Endothelial cell of umbilical vein (primary cell): ENCODE measurements around the gene EPB41L1. TPM values are rescaled to one million over a fixed set of nuclear protein-coding genes. Genes with fewer than 3 reads are reported as not detected.

ENCODE experiments used
- BruUV-seq: library from RNA; stranded (reverse); fragments of 400-500 nt; replicated peaks from 2 replicates; lab custom pipeline; 2021; lab: Mats Ljungman, UMichigan
- CTCF ChIA-PET: fragments of 300-600, 350-600 bp; sonication (Branson Sonifier 250); formaldehyde crosslinking; loops from one replicate; lab custom pipeline; 2021; ENCODE audit warnings: antibody characterized with exemption, inconsistent platforms; lab: Charles Lee
- POLR2A ChIA-PET: fragments of 300-600, 350-600 bp; sonication (Branson Sonifier 250); formaldehyde crosslinking; loops from one replicate; lab custom pipeline; 2021; ENCODE audit warnings: antibody characterized with exemption, inconsistent platforms; lab: Charles Lee
- DNase-seq: peaks from one replicate; pipeline ENCODE4 v3.0.0-alpha.2; 2011; ENCODE audit warnings: low read depth, low spot score
- FAIRE-seq: peaks from 2 replicates; lab custom pipeline; 2011; peaks lifted over from hg19 to GRCh38; lab: Jason Lieb, UNC
- H2AFZ ChIP-seq: 2 replicates; pipeline ENCODE4 v1.6.0; 2012; ENCODE audit warnings: low read depth, low read length, control low read depth, inconsistent platforms
- H3K27ac ChIP-seq: 2 replicates; pipeline ENCODE4 v1.5.1; 2011; ENCODE audit warnings: low read depth, mild to moderate bottlenecking, control low read depth, low read length, moderate library complexity; ENCODE audit not compliant: insufficient read depth
- H3K27me3 ChIP-seq, 2 experiments: 2 replicates each; pipeline versions ENCODE4 v1.6.0 to v1.6.1; 2011; ENCODE audit warnings: low read length in 2 of 2, mixed read lengths in 1 of 2; ENCODE audit not compliant: control insufficient read depth in 2 of 2, insufficient read depth in 2 of 2
- H3K36me3 ChIP-seq, 2 experiments: 2 replicates in 1 of 2; 3 replicates in 1 of 2; pipeline ENCODE4 v1.5.1; 2011; ENCODE audit warnings: low read length in 2 of 2, mild to moderate bottlenecking in 1 of 2, moderate library complexity in 1 of 2; ENCODE audit not compliant: control insufficient read depth in 2 of 2, insufficient read depth in 2 of 2; ENCODE audit errors: extremely low read depth in 1 of 2
- H3K4me1 ChIP-seq: 3 replicates; pipeline ENCODE4 v1.5.1; 2011; ENCODE audit warnings: mild to moderate bottlenecking, low read length; ENCODE audit not compliant: control insufficient read depth, insufficient read depth; ENCODE audit errors: extremely low read depth
- H3K4me2 ChIP-seq: 2 replicates; pipeline ENCODE4 v1.6.1; 2011; ENCODE audit warnings: low read length, control low read depth, mixed read lengths; ENCODE audit not compliant: insufficient read depth
- H3K4me3 ChIP-seq, 3 experiments: fragments of 200-600 bp in 1 of 3; sonication (generic), shearing (Covaris generic) in 1 of 3; replicated peaks in 1 of 3; 2 replicates each; pipeline ENCODE4 v1.5.1; 2011 to 2016; ENCODE audit warnings: control low read depth in 3 of 3, low read length in 3 of 3, mild to moderate bottlenecking in 2 of 3, inconsistent platforms in 1 of 3, low read depth in 1 of 3, moderate library complexity in 1 of 3; ENCODE audit not compliant: insufficient read depth in 1 of 3
- H3K79me2 ChIP-seq: 2 replicates; pipeline ENCODE4 v1.6.0; 2012; ENCODE audit warnings: low read length, inconsistent platforms; ENCODE audit not compliant: control insufficient read depth, insufficient read depth
- H3K9ac ChIP-seq: replicated peaks from 2 replicates; pipeline ENCODE3; 2011; ENCODE audit warnings: low read length, control low read depth; ENCODE audit not compliant: insufficient read depth; ENCODE audit errors: extremely low read depth
- H3K9me1 ChIP-seq: replicated peaks from 3 replicates; pipeline ENCODE4 v1.6.0; 2011; ENCODE audit warnings: mild to moderate bottlenecking, low read length; ENCODE audit not compliant: control insufficient read depth, insufficient read depth; ENCODE audit errors: extremely low read depth
- H3K9me3 ChIP-seq: replicated peaks from 2 replicates; pipeline ENCODE4 v1.5.1; 2012; ENCODE audit warnings: low read length, inconsistent platforms; ENCODE audit not compliant: control insufficient read depth, insufficient read depth
- H4K20me1 ChIP-seq: replicated peaks from 2 replicates; pipeline ENCODE3; 2011; ENCODE audit warnings: mild to moderate bottlenecking, low read length; ENCODE audit not compliant: control insufficient read depth, insufficient read depth; ENCODE audit errors: extremely low read depth
- EZH2 ChIP-seq: IDR thresholded peaks from 2 replicates; pipeline ENCODE4 v1.6.1; 2012; ENCODE audit warnings: borderline replicate concordance, low read depth, mild to moderate bottlenecking, moderate library complexity, low read length, inconsistent platforms; ENCODE audit not compliant: severe bottlenecking
- FOS ChIP-seq: IDR thresholded peaks from 2 replicates; pipeline ENCODE4 v1.6.1; 2011; ENCODE audit warnings: mild to moderate bottlenecking, low read length, moderate library complexity, borderline replicate concordance; ENCODE audit not compliant: insufficient read depth
- GATA2 ChIP-seq: IDR thresholded peaks from 2 replicates; pipeline ENCODE4 v1.7.0; 2011; ENCODE audit warnings: low read depth, mild to moderate bottlenecking, moderate library complexity, mixed read lengths, low read length; ENCODE audit not compliant: insufficient read length, insufficient read depth
- JUN ChIP-seq: IDR thresholded peaks from 2 replicates; pipeline ENCODE4 v1.6.1; 2011; ENCODE audit warnings: borderline replicate concordance, low read depth; ENCODE audit not compliant: insufficient read length, insufficient read depth
- MYC ChIP-seq: IDR thresholded peaks from one replicate; pipeline ENCODE4 v1.6.1; 2011; ENCODE audit warnings: mild to moderate bottlenecking, low read depth, low read length
- POLR2A ChIP-seq: IDR thresholded peaks from 2 replicates; pipeline ENCODE4 v1.6.1; 2012; ENCODE audit warnings: low read depth, mild to moderate bottlenecking, control low read depth, low read length
- POLR2AphosphoS5 ChIP-seq: IDR thresholded peaks from 2 replicates; pipeline ENCODE4 v1.6.1; 2012; ENCODE audit warnings: low read depth, mild to moderate bottlenecking, control low read depth, low read length, moderate library complexity; ENCODE audit not compliant: insufficient read depth
- dilution Hi-C: fragments of 300-500 bp; cut with MboI; formaldehyde crosslinking; loops from one replicate; pipeline ENCODE4 v1.15.0; 2019; ENCODE audit warnings: low sequenced_read_pairs; ENCODE audit not compliant: extremely low pct_ligation_motif_present
- intact Hi-C: fragments of 100-400 bp; cut with micrococcal nuclease; formaldehyde crosslinking; loops from one replicate; pipeline ENCODE4 v1.10.0; 2022
- polyA plus RNA-seq, 4 experiments: library from polyadenylated mRNA; depleted of rRNA in 3 of 4; stranded (reverse) in 3 of 4; unstranded in 1 of 4; fragments of >200 nt; gene quantifications; 2 replicates each; pipeline versions ENCODE4 v1.2.1 to v1.2.3, GENCODE V29; 2011 to 2012; ENCODE audit warnings: missing spikeins in 1 of 4
- total RNA-seq: library from RNA; stranded (reverse); gene quantifications from 2 replicates; pipeline ENCODE4 v1.2.3, GENCODE V29; 2021
- TF ChIP-seq, protein P1 (sequence below), 2 donors: IDR thresholded peaks; 1 replicate in 1 of 2; 2 replicates in 1 of 2; pipeline ENCODE4 v1.5.1; 2011; ENCODE audit warnings: low read length in 2 of 2, mild to moderate bottlenecking in 2 of 2, moderate library complexity in 2 of 2, control low read depth in 1 of 2, inconsistent platforms in 1 of 2, low read depth in 1 of 2; ENCODE audit not compliant: insufficient read depth in 1 of 2; ENCODE audit errors: extremely low read depth in 1 of 2
- TF ChIP-seq, protein P2 (sequence below): IDR thresholded peaks from 2 replicates; pipeline ENCODE4 v1.6.1; 2011; ENCODE audit not compliant: insufficient read depth, insufficient read length

Gene EPB41L1
- total and polyA plus RNA-seq, 2 donors (not counting 3 experiments of a cell fraction or from before 2014, with no cell fraction given), result 6.1 to 12.2 TPM

DNA sequence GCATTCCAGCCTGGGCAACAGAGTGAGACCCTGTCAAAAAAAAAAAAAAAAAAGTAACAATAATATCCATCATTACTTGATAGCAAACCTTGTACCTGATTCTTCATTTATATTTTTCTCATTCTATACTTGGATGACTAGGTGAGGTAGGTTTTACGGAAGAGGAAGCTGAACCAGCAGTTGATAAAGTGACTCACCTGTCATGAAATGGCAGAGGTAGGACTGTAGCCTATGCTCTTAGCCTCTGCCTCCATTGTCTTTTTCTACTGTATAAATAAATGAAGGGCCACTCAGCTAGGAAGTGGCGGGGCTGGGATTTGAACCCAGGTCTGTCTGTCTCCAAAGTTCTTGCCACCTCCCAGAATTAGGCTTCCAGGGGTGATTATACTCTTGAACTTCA is 20.7 kb upstream of the EPB41L1 start:
- no peaks in the 10 kb centered on the region for H3K9me3 ChIP-seq
- intact Hi-C loops (no loop called here), dilution Hi-C loops (no loop called here)
- ChIA-PET CTCF (interaction anchor here (0.8 to 24.9 kb wide), 7 partner anchors 9 to 306 kb away, joined by 3 to 1267 read pairs (median 3); no protein-coding TSS in a partner anchor), POLR2A (interaction anchor here (0.7 kb wide), 1 partner anchor 501 kb away, joined by 5 read pairs; no protein-coding TSS in a partner anchor)
- no peak overlapping the region for H3K4me2 ChIP-seq
- no peaks in the 10 kb centered on the region for H4K20me1 ChIP-seq
- BruUV-seq, result no TSS peak
- H3K4me1 ChIP-seq, result no peaks in the 10 kb centered on the region
- H3K9ac ChIP-seq, result no peak overlapping the region
- FAIRE-seq (no peak), DNase-seq (no peak)
- TF ChIP-seq FOS, result no peak
- no peak for TF ChIP-seq POLR2A
- TF ChIP-seq, protein P1, sequence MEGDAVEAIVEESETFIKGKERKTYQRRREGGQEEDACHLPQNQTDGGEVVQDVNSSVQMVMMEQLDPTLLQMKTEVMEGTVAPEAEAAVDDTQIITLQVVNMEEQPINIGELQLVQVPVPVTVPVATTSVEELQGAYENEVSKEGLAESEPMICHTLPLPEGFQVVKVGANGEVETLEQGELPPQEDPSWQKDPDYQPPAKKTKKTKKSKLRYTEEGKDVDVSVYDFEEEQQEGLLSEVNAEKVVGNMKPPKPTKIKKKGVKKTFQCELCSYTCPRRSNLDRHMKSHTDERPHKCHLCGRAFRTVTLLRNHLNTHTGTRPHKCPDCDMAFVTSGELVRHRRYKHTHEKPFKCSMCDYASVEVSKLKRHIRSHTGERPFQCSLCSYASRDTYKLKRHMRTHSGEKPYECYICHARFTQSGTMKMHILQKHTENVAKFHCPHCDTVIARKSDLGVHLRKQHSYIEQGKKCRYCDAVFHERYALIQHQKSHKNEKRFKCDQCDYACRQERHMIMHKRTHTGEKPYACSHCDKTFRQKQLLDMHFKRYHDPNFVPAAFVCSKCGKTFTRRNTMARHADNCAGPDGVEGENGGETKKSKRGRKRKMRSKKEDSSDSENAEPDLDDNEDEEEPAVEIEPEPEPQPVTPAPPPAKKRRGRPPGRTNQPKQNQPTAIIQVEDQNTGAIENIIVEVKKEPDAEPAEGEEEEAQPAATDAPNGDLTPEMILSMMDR (IDR thresholded peaks at IDR 0.05; ENCODE audit: extremely low read depth in 1 of 2, insufficient read depth in 1 of 2, low read depth in 1 of 2, low read length in 2 of 2), result no peak
- TF ChIP-seq, protein P2, sequence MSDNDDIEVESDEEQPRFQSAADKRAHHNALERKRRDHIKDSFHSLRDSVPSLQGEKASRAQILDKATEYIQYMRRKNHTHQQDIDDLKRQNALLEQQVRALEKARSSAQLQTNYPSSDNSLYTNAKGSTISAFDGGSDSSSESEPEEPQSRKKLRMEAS, result no peak
- TF ChIP-seq MYC, result no peak
- no peak for TF ChIP-seq GATA2
- no peak for TF ChIP-seq POLR2AphosphoS5
- TF ChIP-seq JUN, result no peak
- no peak for TF ChIP-seq EZH2
- H3K4me3 ChIP-seq, result no peak overlapping the region
- H3K9me1 ChIP-seq, result no peaks in the 10 kb centered on the region
- no peaks in the 10 kb centered on the region for H3K36me3 ChIP-seq
- no peak overlapping the region for H2AFZ ChIP-seq
- H3K27ac ChIP-seq, result no peak overlapping the region
- no peaks in the 10 kb centered on the region for H3K27me3 ChIP-seq
- no peaks in the 10 kb centered on the region for H3K79me2 ChIP-seq
